Activated CD4-positive, alpha-beta T cell treated with anti-CD3 and anti-CD28 coated beads, Interleukin-2, amount 10 ng/mL, durations not matched to agents 24 days and 14 days (primary cell): ENCODE measurements around the gene SLCO3A1. TPM values are rescaled to one million over a fixed set of nuclear protein-coding genes. Genes with fewer than 3 reads are reported as not detected.

Experiments
- DNase-seq: peaks from one replicate; pipeline ENCODE4 v3.0.0; 2022
- H3K27ac Mint-ChIP-seq: one replicate; pipeline ENCODE4 v1.8.0; 2022; ENCODE audit warnings: mild to moderate bottlenecking, mixed read lengths
- H3K27me3 Mint-ChIP-seq: one replicate; pipeline ENCODE4 v1.8.0; 2022; ENCODE audit warnings: mixed read lengths
- H3K36me3 Mint-ChIP-seq: one replicate; pipeline ENCODE4 v1.8.0; 2022; ENCODE audit warnings: low read depth, mild to moderate bottlenecking, mixed read lengths
- H3K4me1 Mint-ChIP-seq: one replicate; pipeline ENCODE4 v1.8.0; 2021; ENCODE audit warnings: mixed read lengths
- H3K4me3 Mint-ChIP-seq: one replicate; pipeline ENCODE4 v1.8.0; 2022; ENCODE audit warnings: mild to moderate bottlenecking, moderate library complexity, mixed read lengths
- H3K9me3 Mint-ChIP-seq: one replicate; pipeline ENCODE4 v1.8.0; 2021; ENCODE audit warnings: mixed read lengths
- intact Hi-C: fragments of 100-400 bp; cut with micrococcal nuclease; formaldehyde crosslinking; loops from one replicate; pipeline ENCODE4 v1.15.1; 2023
- total RNA-seq: library from RNA; stranded (reverse); gene quantifications from 2 replicates; pipeline ENCODE4 v1.2.3, GENCODE V29; 2022

SLCO3A1 gene
- total RNA-seq, 1 donor from 2014 or later: 16.3 TPM

DNA sequence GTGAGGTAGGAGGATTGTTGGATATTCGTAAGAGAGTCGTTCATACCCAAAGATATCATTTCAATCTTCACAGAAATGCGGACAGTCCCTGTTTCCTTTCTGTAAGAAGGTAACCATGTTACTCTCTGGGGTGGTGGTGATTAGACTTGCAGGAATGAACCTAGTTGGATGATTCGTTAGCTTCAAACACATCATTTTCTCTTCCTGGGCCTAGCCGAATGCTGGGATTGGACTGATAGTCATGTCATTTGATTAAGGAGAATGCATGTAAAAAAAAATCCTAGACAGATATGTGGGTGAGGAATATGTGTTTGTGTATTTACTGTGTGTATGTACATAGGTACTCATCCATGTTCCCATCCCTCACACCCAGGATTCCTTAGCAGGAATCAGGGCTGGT is 12.4 kb downstream of the SLCO3A1 start:
- DNase-seq: no peak
- Mint-ChIP-seq H3K9me3 (peaks cover 4% of the 10 kb centered on the region), H3K4me1 (peaks cover 55% of the 10 kb centered on the region), H3K27ac (no peak overlapping the region), H3K36me3 (peaks cover 12% of the 10 kb centered on the region), H3K27me3 (peaks cover 7% of the 10 kb centered on the region), H3K4me3 (peak overlapping the region; percentile 11)
- intact Hi-C loops: no loop called here

DNA sequence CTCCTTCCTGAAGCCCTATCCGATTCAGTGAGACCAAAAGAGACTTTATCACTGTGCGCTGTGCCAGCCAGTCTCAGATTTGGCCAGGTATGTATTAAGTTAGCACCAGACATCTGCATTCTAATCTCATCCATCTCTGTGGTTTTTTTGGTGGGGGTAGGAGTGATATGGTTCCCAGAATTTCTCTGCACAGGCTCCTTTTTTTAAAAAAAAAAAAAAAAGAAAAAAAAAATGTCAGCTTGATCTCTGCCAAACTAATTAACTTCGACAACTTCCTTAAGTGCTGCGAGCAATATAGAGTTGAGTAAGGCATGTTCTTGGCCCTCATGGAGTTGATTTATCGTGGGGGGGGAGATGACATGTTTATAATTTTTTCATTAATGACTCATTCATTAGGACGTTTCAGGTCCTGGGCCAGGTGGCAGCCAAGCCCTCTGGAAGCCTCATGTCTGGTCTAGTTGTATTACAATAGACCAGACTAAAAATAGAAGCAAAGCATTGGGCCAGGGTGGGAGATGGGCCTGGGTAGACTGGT is 12.9 kb downstream of the SLCO3A1 start:
- H3K27me3 Mint-ChIP-seq: peaks cover 7% of the 10 kb centered on the region
- H3K36me3 Mint-ChIP-seq: peaks cover 12% of the 10 kb centered on the region
- peak overlapping the region; percentile 11 for H3K4me3 Mint-ChIP-seq
- intact Hi-C loops: no loop called here
- peaks cover 4% of the 10 kb centered on the region for H3K9me3 Mint-ChIP-seq
- H3K27ac Mint-ChIP-seq: no peak overlapping the region
- peaks cover 56% of the 10 kb centered on the region for H3K4me1 Mint-ChIP-seq
- DNase-seq: no peak

DNA sequence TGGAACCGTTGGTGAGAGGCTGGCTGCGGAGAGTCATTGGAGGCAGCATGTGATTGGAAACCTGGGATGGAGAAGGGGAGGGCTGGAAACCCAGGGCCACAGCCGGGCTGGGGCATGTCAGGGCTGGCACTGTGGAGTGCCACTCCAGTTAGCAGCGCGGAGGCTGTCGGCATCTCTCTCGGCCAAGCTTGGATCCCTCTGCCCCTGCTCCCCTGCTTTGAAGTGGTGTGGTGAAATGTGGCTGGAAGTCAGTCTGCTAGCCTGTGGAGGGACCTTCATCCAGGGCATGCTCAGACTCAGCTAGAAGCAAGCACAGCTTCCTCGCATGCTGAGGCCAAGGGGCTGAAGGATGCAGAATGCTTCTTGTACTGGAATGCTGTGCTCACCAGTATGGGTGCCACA is 13.5 kb downstream of the SLCO3A1 start:
- H3K27ac Mint-ChIP-seq: no peak overlapping the region
- H3K4me1 Mint-ChIP-seq: peaks cover 55% of the 10 kb centered on the region
- H3K36me3 Mint-ChIP-seq: peaks cover 12% of the 10 kb centered on the region
- H3K9me3 Mint-ChIP-seq: peaks cover 4% of the 10 kb centered on the region
- H3K27me3 Mint-ChIP-seq: peaks cover 7% of the 10 kb centered on the region
- H3K4me3 Mint-ChIP-seq: peak overlapping the region; percentile 11
- no peak for DNase-seq
- intact Hi-C loops: no loop called here

DNA sequence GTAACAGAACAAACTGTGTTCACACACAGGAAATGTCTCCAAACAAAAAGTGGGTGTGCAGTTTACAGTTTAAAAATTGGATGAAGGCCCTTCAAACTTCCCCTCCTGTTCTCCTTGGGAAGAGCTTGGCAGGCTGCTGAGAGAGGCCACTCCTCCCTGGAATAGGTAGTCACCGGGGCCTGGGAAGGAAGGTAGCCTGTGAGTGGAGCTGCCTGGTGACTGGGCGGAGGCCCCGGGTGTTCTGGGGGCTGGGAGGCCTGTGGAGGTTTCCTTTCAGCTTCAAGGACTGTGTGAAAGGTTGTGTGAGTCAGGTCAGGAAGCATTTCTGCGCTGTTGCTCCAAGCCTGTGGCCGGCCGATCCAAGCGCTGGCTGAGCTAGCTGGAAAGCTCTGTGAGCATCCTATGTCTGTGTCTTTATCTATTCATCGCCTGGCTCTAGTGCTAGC is 14.1 kb downstream of the SLCO3A1 start:
- H3K4me1 Mint-ChIP-seq: peaks cover 51% of the 10 kb centered on the region
- H3K9me3 Mint-ChIP-seq: peaks cover 4% of the 10 kb centered on the region
- H3K4me3 Mint-ChIP-seq: peak overlapping the region; percentile 24

DNA sequence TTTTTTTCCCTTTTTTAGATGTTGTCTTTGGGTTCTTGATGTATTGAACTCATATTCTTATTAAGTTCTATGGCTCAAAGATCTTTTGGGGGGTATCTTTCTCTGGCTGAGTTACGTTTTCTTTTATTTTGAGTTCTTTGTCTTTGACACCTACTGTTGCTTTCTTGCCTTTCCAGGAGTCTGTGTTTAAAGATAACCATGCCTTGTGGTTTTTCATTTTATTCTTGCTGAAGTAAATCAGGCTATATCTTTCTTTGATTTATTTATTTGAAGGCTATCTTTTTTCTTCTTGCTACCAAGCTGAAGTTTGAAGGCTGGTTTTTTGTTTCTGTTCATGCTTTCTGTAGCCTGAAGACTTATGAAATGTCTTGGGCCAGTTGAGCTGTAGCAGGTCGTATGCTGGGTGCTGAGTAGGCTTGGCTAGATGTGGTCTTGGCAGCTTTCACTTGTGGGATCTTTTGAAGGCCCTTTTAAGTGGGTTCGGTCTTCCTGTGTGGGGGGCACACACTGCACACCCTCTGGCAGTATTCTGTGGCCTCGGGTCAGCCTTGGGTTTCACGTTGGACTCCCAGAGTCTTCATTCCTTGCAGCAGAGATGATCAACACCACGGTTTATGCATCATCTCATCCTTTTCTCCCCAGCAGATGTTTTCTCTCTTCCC is 17.5 kb downstream of the SLCO3A1 start:
- peaks cover 5% of the 10 kb centered on the region for H3K27me3 Mint-ChIP-seq
- H3K4me3 Mint-ChIP-seq: no peak overlapping the region
- intact Hi-C loops: no loop called here
- H3K4me1 Mint-ChIP-seq: peaks cover 36% of the 10 kb centered on the region
- peaks cover 16% of the 10 kb centered on the region for H3K36me3 Mint-ChIP-seq
- H3K27ac Mint-ChIP-seq: no peak overlapping the region
- DNase-seq: no peak
- peaks cover 4% of the 10 kb centered on the region for H3K9me3 Mint-ChIP-seq

More for the DNA sequence above, 14.1 kb downstream of the SLCO3A1 start:
- no peak for DNase-seq
- Mint-ChIP-seq H3K27me3 (peaks cover 7% of the 10 kb centered on the region), H3K27ac (no peak overlapping the region), H3K36me3 (peaks cover 12% of the 10 kb centered on the region)
- intact Hi-C loops: no loop called here

DNA sequence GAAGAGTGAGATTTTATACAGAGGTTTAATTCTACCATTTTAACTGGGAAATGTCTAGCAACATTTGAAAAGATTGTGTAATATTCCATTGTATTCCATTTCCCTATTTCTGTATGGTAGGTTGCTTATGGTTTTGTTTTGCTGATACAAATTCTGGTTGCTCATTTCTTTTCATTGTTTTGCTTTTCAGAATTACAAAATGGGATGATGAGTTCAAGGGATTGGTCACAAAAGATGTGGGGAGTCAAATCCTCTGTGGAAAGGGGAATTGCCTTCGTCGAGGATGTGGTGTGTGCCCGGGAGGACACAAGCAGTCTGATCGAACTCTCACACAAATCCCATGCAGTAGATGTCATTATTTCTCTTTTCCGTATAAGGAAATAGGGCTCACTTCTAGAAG is 18.3 kb downstream of the SLCO3A1 start:
- Mint-ChIP-seq H3K4me1 (peaks cover 29% of the 10 kb centered on the region), H3K27ac (no peak overlapping the region), H3K4me3 (no peak overlapping the region), H3K36me3 (peaks cover 16% of the 10 kb centered on the region), H3K27me3 (peaks cover 5% of the 10 kb centered on the region), H3K9me3 (peaks cover 4% of the 10 kb centered on the region)
- intact Hi-C loops: no loop called here
- DNase-seq: no peak

DNA sequence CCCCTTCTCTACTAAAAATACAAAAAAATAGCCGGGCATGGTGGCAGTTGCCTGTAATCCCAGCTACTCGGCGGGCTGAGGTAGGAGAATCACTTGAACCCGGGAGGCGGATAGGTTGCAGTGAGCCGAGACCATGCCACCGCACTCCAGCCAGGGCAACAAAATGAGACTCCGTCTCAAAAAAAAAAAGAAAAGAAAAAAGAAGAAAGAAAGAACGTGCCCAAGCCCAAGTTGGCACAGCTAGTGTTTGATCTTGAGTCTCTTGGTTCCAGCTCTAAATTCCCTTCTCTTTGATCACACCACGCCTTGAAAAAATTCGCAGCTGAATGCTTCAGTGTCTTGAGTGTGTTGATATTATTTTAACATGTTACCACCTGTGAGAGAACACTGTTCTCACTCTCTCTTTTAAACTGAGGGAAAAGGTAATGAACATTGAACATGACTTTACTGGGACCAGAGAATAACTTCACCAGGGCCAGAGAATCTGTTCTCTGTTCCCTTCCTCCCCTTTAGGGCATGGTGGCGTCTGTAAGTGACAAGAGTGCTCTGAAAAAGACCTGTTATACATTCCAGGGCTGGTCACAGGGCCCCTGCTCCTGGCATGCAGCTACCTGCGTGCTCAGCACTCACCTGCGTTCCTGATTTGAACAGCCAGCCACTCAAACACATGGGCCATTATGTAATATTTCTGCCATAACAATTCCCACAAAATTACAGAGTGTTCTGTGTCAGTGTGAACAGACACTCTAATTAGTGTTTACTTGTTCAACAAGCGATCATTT is 19.0 kb downstream of the SLCO3A1 start:
- intact Hi-C loops: no loop called here
- H3K27me3 Mint-ChIP-seq: peaks cover 5% of the 10 kb centered on the region
- H3K9me3 Mint-ChIP-seq: peaks cover 4% of the 10 kb centered on the region
- DNase-seq: no peak
- peaks cover 23% of the 10 kb centered on the region for H3K4me1 Mint-ChIP-seq
- H3K27ac Mint-ChIP-seq: no peak overlapping the region
- peaks cover 21% of the 10 kb centered on the region for H3K36me3 Mint-ChIP-seq
- no peak overlapping the region for H3K4me3 Mint-ChIP-seq

DNA sequence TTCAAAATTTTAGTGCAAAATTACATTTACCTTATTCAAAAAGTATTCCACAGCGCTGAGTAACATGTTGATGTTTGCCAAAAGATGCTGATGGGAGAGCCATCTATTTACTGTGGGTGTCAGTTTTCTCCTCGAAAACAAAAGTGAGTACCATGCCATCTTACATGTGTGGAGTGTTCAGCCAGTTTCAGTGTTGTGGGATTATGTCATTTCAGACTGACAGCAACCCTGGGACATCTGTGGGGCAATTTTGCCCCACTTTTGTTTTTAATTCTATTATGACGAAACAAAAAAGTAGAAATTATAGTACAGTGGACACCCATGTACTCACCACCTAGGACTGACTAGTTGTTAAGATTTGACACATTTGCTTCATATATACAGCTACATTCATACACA is 19.6 kb downstream of the SLCO3A1 start:
- H3K27ac Mint-ChIP-seq: no peak overlapping the region
- peaks cover 5% of the 10 kb centered on the region for H3K27me3 Mint-ChIP-seq
- peaks cover 19% of the 10 kb centered on the region for H3K4me1 Mint-ChIP-seq
- intact Hi-C loops: no loop called here
- H3K36me3 Mint-ChIP-seq: peaks cover 21% of the 10 kb centered on the region
- peaks cover 4% of the 10 kb centered on the region for H3K9me3 Mint-ChIP-seq
- no peak overlapping the region for H3K4me3 Mint-ChIP-seq
- no peak for DNase-seq

DNA sequence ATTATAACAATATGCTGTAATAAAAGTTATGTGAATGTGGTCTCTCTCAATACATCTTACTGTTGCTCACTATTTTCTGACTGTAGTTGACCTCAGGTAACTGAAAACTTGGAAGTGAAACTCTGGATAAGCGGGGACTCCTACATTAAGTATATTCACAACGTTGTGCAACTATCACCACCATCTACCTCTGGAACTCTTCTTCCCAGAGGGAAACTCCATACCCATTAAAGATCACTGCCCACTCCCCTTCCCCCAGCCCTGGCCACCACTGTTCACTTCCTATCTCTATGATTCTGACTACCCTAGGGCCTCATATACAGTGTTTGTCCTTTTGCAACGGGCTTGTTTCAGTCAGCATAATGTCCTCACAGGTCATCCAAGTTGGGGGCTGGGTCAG is 20.7 kb downstream of the SLCO3A1 start:
- Mint-ChIP-seq H3K27me3 (peaks cover 5% of the 10 kb centered on the region), H3K9me3 (peaks cover 4% of the 10 kb centered on the region), H3K27ac (no peak overlapping the region), H3K36me3 (peaks cover 21% of the 10 kb centered on the region), H3K4me1 (peaks cover 17% of the 10 kb centered on the region), H3K4me3 (no peak overlapping the region)
- intact Hi-C loops: no loop called here
- no peak for DNase-seq

DNA sequence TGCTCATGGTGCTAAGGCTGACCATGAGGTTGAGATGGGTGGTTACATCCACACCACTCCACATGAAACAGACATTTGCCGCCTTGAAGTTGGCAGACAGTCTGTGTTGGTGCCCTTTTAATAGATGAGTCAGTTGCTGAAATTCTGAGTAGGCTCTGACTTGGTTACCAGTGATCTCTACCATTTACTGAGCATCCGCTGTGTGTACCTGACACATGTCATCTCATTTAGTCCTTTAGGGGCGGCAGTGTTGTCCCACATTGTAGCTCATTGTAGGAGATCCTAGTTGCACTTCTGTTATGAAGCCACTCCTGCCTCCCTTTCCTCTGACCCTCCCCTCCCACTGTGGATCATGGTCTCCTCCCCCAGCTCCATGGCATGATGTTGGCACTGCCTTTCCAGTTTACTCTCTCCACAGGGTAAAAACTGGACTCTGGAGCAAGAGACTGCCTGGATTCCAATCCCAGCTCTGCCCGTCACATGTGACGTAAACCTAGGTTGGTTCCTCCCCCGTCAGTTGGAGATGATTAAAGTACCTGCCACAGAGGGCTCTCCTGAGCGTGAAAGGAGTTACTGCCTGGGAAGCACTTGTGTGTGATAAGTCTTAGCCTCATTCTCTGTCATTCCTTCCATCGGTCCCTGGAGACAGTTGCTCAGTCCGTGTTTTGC is 21.6 kb downstream of the SLCO3A1 start:
- peaks cover 17% of the 10 kb centered on the region for H3K36me3 Mint-ChIP-seq
- peaks cover 19% of the 10 kb centered on the region for H3K4me1 Mint-ChIP-seq
- no peak overlapping the region for H3K27ac Mint-ChIP-seq
- no peak for DNase-seq
- H3K27me3 Mint-ChIP-seq: peaks cover 5% of the 10 kb centered on the region
- H3K4me3 Mint-ChIP-seq: no peak overlapping the region
- H3K9me3 Mint-ChIP-seq: peaks cover 4% of the 10 kb centered on the region
- intact Hi-C loops: no loop called here

DNA sequence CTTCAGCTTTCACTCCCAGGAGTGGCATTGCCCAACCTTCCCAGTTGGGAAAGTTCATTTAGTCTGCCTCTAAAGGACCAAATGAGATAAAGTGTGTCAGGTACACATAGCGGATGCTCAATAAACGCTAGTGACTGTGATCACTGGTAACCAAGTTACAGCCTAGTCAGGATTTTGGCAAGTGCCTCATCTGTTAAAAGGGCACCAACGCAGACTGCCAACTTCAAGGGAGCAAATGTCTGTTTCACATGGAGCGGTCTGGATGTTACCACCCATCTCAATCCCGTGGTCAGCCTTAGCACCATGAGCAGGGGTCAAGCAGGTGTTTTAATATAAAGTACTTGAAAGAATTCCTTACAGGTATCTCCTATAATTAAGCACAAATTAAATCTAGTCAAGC is 22.7 kb downstream of the SLCO3A1 start:
- intact Hi-C loops: no loop called here
- Mint-ChIP-seq H3K27me3 (no peaks in the 10 kb centered on the region), H3K36me3 (peaks cover 11% of the 10 kb centered on the region), H3K27ac (no peak overlapping the region), H3K4me1 (peaks cover 11% of the 10 kb centered on the region), H3K9me3 (no peaks in the 10 kb centered on the region), H3K4me3 (no peak overlapping the region)
- no peak for DNase-seq

DNA sequence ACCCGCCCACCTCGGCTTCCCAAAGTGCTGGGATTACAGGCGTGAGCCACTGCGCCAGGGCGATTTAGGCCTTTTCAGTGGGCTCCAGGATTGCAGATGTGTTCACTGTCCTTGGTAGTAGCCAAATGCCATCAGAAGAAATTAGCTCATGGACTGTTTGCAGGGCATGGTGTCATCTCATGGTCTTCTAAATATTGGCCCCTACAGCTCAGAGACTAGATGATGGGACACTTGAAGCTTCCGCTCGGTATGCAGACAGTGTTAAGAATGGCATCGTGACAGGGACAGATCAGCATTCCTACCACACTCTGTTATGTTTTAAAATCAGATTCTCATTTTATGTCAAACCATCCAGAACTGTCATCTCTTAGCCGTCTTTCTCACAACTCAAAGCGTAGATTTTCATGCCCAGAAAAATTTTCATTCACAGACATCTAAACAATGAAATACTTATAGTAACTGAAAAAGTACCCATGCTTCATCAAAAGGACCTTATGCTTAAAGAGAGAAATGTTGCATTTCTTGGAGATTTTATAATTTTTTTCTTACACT is 24.9 kb downstream of the SLCO3A1 start:
- no peak for DNase-seq
- intact Hi-C loops: no loop called here
- H3K27ac Mint-ChIP-seq: no peak overlapping the region

DNA sequence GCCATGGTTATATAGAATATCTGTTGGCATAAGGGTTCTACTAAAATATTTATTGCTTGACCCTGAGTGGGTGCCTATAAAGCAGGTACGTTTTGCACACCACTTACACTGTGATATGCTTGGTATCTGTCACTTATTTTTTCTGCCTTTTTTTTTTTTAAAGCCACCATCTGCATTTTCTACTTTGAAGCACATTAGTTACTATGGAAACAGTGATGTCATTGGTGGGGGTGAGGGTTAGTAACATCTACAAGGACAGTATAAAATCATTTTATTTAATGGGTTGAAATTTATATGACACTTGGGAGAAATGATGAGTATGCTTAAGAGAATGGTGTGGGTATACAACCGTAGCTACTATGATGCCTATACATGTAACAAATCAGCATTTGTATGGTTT is 25.6 kb downstream of the SLCO3A1 start:
- Mint-ChIP-seq H3K27ac (no peak overlapping the region), H3K36me3 (peaks cover 10% of the 10 kb centered on the region), H3K4me1 (peaks cover 8% of the 10 kb centered on the region), H3K4me3 (no peak overlapping the region), H3K27me3 (no peaks in the 10 kb centered on the region), H3K9me3 (no peaks in the 10 kb centered on the region)
- intact Hi-C loops: no loop called here
- DNase-seq: no peak

More for the DNA sequence above, 24.9 kb downstream of the SLCO3A1 start:
- Mint-ChIP-seq H3K4me1 (peaks cover 9% of the 10 kb centered on the region), H3K9me3 (no peaks in the 10 kb centered on the region), H3K36me3 (peaks cover 11% of the 10 kb centered on the region), H3K27me3 (no peaks in the 10 kb centered on the region), H3K4me3 (no peak overlapping the region)
